Measurements from ENCODE around the gene GCK.

The GCK gene

DNA sequence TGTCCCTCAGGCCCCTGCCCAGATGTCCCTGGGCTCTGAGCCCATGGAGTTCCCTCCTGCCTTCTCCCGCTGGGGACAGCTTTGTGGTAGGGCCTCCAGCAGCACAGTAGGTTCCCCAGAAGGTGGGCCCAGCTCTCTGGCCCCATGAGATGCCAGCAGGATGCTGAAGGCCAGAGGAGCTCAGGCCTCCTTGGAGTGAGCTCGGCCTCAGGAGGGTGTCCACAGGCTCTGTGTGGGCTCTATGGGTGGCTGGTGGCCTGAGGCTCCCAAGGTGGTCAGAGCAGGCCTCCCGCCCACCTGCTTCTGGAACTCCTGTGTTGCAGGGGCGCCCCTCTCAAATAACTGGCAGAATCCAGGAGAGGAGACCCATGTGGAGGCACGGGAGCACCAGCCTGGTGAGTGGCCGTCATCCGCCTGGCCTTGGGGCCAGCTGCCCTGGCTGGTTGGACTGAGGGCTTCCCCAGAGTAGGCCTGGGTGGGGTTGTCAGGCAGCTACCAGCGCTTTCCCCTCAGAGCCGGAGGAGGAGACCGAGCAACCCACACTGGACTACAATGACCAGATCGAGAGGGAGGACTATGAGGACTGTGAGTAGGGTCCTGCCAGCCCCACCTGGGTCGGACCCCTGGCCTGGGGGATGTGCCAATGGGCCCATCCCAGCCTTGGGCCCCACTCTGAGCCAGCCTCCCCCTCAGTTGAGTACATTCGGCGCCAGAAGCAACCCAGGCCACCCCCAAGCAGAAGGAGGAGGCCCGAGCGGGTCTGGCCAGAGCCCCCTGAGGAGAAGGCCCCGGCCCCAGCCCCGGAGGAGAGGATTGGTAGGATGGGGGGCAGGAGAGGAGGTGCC lies 81.9 kb downstream of the GCK start:
- no peak overlapping the region for H3K4me3 ChIP-seq (ENCODE audit: low read length in 2 of 2)
- peak overlapping the region; percentile 11 for H3K27ac ChIP-seq (ENCODE audit: low read length)
- peaks cover 4 to 42% of the 10 kb centered on the region in 2 donors for H3K27me3 ChIP-seq (ENCODE audit: control insufficient read depth in 1 of 2, insufficient read depth in 2 of 2, low read length in 2 of 2)
- peaks cover 37% of the 10 kb centered on the region for H3K4me1 ChIP-seq (ENCODE audit: control insufficient read depth, insufficient read depth, low read length)
- no peaks in the 10 kb centered on the region for H3K9me3 ChIP-seq (ENCODE audit: control insufficient read depth in 2 of 2, low read length in 2 of 2)
- peaks cover 0 to 7% of the 10 kb centered on the region in 2 donors for H3K36me3 ChIP-seq (ENCODE audit: control insufficient read depth in 2 of 2, insufficient read depth in 2 of 2, low read length in 2 of 2)
- no peak overlapping the region for H3K9ac ChIP-seq (ENCODE audit: low read length in 2 of 2)

DNA sequence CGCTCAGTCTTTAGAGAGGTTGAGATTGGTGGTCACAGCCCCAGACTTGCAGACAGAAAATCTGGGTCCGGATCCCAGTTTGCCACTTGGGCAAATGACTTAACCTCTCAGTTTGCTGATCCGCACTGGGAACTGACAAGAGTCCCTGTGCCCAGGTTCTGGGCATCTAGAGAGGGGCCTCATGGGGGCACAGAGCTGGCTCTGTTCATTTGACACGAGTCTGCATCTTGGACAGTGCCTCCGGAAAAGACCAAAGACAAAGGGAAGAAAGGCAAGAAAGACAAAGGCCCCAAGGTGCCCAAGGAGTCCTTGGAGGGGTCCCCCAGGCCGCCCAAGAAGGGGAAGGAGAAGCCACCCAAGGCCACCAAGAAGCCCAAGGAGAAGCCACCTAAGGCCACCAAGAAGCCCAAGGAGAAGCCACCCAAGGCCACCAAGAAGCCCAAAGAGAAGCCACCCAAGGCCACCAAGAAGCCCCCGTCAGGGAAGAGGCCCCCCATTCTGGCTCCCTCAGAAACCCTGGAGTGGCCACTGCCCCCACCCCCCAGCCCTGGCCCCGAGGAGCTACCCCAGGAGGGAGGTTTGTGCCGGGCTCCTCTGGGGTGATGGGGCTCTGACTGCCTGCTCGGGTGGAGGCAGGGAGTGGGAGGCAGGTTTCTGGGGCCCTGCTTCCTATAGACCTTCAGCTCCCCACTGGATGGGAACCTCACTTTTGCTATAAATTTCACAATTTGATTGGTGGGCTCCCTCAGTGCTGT lies 82.8 kb downstream of the GCK start:
- peaks cover 4 to 42% of the 10 kb centered on the region in 2 donors for H3K27me3 ChIP-seq (ENCODE audit: control insufficient read depth in 1 of 2, insufficient read depth in 2 of 2, low read length in 2 of 2)
- H3K9me3 ChIP-seq (ENCODE audit: control insufficient read depth in 2 of 2, low read length in 2 of 2) = no peaks in the 10 kb centered on the region
- no peak overlapping the region for H3K4me3 ChIP-seq (ENCODE audit: low read length in 2 of 2)
- peak overlapping the region; percentile 11 for H3K27ac ChIP-seq (ENCODE audit: low read length)
- peaks cover 37% of the 10 kb centered on the region for H3K4me1 ChIP-seq (ENCODE audit: control insufficient read depth, insufficient read depth, low read length)
- H3K9ac ChIP-seq (ENCODE audit: low read length in 2 of 2) = peak overlapping the region in 1 of 2 donors; percentile 44
- H3K36me3 ChIP-seq (ENCODE audit: control insufficient read depth in 2 of 2, insufficient read depth in 2 of 2, low read length in 2 of 2) = peaks cover 0 to 7% of the 10 kb centered on the region in 2 donors

DNA sequence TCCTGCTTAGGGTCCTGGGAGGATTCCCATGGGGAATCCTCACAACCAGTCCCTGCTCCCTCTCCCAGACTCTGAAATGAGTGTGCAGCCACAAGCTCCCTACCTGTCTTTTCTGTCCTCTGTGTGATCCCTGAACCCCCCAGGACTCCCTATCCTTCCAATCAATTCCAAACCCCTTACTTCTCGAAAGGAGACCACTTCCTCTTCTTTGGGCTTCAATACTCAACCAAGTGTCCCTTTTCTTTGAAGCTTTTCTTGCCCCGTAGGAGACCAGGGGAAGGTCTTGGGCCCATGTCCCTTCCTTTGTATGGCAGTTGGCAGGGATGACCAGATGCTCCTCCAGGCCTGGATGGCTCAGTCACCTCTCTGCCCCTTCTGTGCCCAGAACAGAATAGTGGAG lies 83.4 kb downstream of the GCK start:
- Histone ChIP-seq H3K4me1 (ENCODE audit: control insufficient read depth, insufficient read depth, low read length) (peaks cover 37% of the 10 kb centered on the region), H3K9me3 (ENCODE audit: control insufficient read depth in 2 of 2, low read length in 2 of 2) (no peaks in the 10 kb centered on the region), H3K27me3 (ENCODE audit: control insufficient read depth in 1 of 2, insufficient read depth in 2 of 2, low read length in 2 of 2) (peaks cover 4 to 37% of the 10 kb centered on the region in 2 donors), H3K27ac (ENCODE audit: low read length) (peak overlapping the region; percentile 60), H3K9ac (ENCODE audit: low read length in 2 of 2) (peak overlapping the region; percentile 44 to 51), H3K36me3 (ENCODE audit: control insufficient read depth in 2 of 2, insufficient read depth in 2 of 2, low read length in 2 of 2) (peaks cover 0 to 5% of the 10 kb centered on the region in 2 donors), H3K4me3 (ENCODE audit: low read length in 2 of 2) (peak overlapping the region in 1 of 2 donors; percentile 72)

DNA sequence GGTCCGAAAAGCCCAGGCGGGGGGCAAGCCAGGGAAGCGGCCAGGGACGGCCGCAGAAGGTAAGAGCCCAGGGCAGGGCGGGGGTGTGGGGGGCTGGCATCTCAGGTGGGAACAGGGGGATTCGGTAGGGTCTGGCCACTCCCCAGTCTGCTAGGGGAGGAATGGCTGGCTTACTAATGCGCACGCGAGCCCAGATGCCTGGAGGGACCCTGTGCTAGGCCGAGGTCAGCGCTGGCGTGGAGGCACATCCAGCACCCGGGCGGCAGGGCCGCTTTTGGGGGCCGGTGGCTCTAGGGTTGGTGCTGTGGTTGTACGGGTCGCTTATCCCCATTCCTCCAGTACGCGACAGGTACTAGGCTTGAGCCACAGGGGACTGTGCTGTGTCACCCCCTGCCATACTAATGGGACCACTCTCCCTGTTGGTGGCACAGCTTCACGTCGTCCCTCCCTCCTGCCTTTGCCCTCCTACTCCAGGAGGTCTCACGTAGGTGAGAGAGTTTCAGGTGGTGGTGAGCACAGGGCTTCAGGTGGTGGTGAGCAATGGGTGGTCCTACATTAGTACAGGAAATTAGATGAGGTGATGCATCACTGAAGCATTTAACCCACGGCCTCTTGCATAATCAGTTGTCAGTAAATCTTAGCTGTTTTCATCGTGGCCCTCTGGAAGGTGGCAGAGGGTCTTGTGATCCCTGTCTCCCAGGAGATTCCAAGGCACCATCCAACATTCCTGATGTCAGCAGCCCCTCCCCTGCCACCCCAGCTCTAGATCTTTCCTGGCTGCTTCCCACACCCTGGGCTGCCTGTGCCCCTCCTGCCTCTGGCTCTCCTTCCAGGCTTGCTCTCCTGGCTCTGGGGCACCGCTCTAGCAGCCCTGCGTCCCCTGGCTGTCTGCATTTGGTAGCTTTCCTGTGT lies 84.1 kb downstream of the GCK start:
- Histone ChIP-seq H3K27ac (ENCODE audit: low read length) (peak overlapping the region; percentile 60), H3K27me3 (ENCODE audit: control insufficient read depth in 1 of 2, insufficient read depth in 2 of 2, low read length in 2 of 2) (peaks cover 3 to 32% of the 10 kb centered on the region in 2 donors), H3K9ac (ENCODE audit: low read length in 2 of 2) (peak overlapping the region; percentile 51 to 58), H3K36me3 (ENCODE audit: control insufficient read depth in 2 of 2, insufficient read depth in 2 of 2, low read length in 2 of 2) (peaks cover 0 to 3% of the 10 kb centered on the region in 2 donors), H3K9me3 (ENCODE audit: control insufficient read depth in 2 of 2, low read length in 2 of 2) (no peaks in the 10 kb centered on the region), H3K4me3 (ENCODE audit: low read length in 2 of 2) (peak overlapping the region; percentile 28 to 72), H3K4me1 (ENCODE audit: control insufficient read depth, insufficient read depth, low read length) (peaks cover 37% of the 10 kb centered on the region)

DNA sequence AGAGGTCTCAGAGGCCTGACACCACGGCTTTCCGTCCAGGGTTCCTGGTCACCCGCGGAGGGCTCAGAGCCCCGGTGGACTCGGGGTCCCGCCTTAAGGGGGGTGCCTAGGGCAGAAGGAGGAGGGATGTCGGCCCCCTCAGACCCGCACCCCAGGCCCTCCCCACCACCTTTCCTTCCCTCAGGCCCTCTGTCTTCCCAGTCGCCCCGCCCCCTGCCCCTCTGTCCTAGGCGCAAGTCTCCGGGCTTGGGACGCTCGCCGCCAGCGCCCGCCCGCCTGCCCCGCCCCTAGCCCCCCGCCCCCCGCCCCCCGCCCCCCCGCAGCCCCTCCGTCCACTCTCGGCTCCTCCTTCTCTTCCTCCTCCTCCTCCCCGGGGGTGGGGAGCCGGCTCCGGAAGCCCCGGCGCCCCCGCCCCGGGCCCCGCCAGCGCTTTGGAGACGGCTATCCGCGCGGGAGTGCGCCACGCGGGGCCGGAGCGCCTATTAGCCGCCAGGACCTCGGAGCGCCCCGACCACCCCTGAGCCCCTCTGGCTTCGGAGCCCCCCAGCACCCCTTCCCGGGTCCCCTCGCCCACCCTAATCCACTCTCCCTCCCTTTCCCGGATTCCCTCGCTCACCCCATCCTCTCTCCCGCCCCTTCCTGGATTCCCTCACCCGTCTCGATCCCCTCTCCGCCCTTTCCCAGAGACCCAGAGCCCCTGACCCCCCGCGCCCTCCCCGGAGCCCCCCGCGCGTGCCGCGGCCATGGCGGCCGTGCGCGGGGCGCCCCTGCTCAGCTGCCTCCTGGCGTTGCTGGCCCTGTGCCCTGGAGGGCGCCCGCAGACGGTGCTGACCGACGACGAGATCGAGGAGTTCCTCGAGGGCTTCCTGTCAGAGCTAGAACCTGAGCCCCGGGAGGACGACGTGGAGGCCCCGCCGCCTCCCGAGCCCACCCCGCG lies 85.0 kb downstream of the GCK start, which contains the start of gene AEBP1:
Gene AEBP1 (plus strand): TSS at position 423 of the 937 bp plus-strand sequence. CDS start 321 bp downstream, at position 744.
- Histone ChIP-seq H3K9ac (ENCODE audit: low read length in 2 of 2) (peak within 1 kb of the TSS; percentile 51 to 58), H3K9me3 (ENCODE audit: control insufficient read depth in 2 of 2, low read length in 2 of 2) (no peaks in the 10 kb centered on the region), H3K27ac (ENCODE audit: low read length) (peak within 1 kb of the TSS; percentile 60), H3K4me1 (ENCODE audit: control insufficient read depth, insufficient read depth, low read length) (peaks cover 37% of the 10 kb centered on the region), H3K4me3 (ENCODE audit: low read length in 2 of 2) (peak within 1 kb of the TSS; percentile 28 to 72), H3K36me3 (ENCODE audit: control insufficient read depth in 2 of 2, insufficient read depth in 2 of 2, low read length in 2 of 2) (peaks cover 0 to 3% of the 10 kb centered on the region in 2 donors), H3K27me3 (ENCODE audit: control insufficient read depth in 1 of 2, insufficient read depth in 2 of 2, low read length in 2 of 2) (peaks cover 2 to 28% of the 10 kb centered on the region in 2 donors)

DNA sequence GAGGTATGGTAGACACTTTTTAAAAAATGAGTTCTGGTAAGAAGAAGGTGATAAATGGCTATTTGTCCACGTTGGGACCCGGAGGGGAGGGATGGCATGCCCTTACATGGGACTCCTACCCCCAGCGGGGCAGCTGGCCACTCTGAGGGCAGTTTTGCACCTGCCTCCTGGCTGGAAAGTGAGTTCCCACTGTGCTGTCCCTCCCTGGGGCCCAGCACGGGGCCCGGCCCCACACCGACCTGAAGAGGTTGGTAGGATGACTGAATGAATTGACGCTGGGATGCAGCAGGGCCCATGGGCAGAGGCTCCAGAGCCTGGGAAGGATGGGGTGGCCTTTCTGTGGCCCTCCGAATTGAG lies 85.7 kb downstream of the GCK start:
- no peaks in the 10 kb centered on the region for H3K9me3 ChIP-seq (ENCODE audit: control insufficient read depth in 2 of 2, low read length in 2 of 2)
- peak overlapping the region; percentile 41 for H3K27ac ChIP-seq (ENCODE audit: low read length)
- H3K4me3 ChIP-seq (ENCODE audit: low read length in 2 of 2) = no peak overlapping the region
- H3K4me1 ChIP-seq (ENCODE audit: control insufficient read depth, insufficient read depth, low read length) = peaks cover 37% of the 10 kb centered on the region
- H3K27me3 ChIP-seq (ENCODE audit: control insufficient read depth in 1 of 2, insufficient read depth in 2 of 2, low read length in 2 of 2) = peaks cover 2 to 28% of the 10 kb centered on the region in 2 donors
- H3K36me3 ChIP-seq (ENCODE audit: control insufficient read depth in 2 of 2, insufficient read depth in 2 of 2, low read length in 2 of 2) = peaks cover 0 to 3% of the 10 kb centered on the region in 2 donors
- peak overlapping the region in 1 of 2 donors; percentile 5 for H3K9ac ChIP-seq (ENCODE audit: low read length in 2 of 2)

DNA sequence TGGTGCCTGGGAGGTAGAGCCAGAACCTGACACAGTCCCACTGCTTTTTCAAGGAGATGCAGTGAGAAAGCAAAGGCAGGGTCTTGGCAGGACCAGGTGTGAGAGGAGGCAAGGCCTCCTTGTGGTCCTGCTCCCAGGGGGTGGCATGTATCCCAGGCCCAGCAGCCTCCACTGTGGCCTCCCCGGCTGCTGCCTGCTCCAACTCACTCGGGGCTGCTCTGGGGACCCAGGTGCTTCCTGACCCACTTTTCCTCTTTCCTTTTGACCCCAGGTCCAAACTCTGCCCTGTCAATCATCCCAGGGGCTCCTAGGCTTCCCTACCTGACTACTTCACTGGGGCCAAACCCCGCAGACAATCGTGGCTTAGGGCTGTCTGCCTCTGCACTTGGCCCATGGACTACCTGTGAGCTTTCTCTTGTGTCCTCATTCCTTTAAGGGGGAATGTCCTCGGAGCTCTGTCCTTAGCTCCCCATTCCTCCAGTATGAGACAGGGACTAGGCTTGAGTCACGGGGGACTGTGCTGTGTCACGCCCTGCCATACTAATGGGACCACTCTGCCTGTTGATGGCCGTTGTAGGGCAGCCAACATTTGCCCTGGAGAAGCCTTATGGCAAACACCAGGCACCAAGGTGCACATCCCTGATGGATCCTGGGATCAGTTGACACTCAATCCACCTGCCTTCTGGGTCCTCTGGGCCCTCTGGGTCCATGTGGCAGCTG lies 86.2 kb downstream of the GCK start:
- peak overlapping the region in 1 of 2 donors; percentile 5 for H3K9ac ChIP-seq (ENCODE audit: low read length in 2 of 2)
- peak overlapping the region; percentile 41 for H3K27ac ChIP-seq (ENCODE audit: low read length)
- peaks cover 37% of the 10 kb centered on the region for H3K4me1 ChIP-seq (ENCODE audit: control insufficient read depth, insufficient read depth, low read length)
- peaks cover 0 to under 1% of the 10 kb centered on the region in 2 donors for H3K36me3 ChIP-seq (ENCODE audit: control insufficient read depth in 2 of 2, insufficient read depth in 2 of 2, low read length in 2 of 2)
- peaks cover 2 to 28% of the 10 kb centered on the region in 2 donors for H3K27me3 ChIP-seq (ENCODE audit: control insufficient read depth in 1 of 2, insufficient read depth in 2 of 2, low read length in 2 of 2)
- H3K4me3 ChIP-seq (ENCODE audit: low read length in 2 of 2) = no peak overlapping the region
- H3K9me3 ChIP-seq (ENCODE audit: control insufficient read depth in 2 of 2, low read length in 2 of 2) = no peaks in the 10 kb centered on the region

DNA sequence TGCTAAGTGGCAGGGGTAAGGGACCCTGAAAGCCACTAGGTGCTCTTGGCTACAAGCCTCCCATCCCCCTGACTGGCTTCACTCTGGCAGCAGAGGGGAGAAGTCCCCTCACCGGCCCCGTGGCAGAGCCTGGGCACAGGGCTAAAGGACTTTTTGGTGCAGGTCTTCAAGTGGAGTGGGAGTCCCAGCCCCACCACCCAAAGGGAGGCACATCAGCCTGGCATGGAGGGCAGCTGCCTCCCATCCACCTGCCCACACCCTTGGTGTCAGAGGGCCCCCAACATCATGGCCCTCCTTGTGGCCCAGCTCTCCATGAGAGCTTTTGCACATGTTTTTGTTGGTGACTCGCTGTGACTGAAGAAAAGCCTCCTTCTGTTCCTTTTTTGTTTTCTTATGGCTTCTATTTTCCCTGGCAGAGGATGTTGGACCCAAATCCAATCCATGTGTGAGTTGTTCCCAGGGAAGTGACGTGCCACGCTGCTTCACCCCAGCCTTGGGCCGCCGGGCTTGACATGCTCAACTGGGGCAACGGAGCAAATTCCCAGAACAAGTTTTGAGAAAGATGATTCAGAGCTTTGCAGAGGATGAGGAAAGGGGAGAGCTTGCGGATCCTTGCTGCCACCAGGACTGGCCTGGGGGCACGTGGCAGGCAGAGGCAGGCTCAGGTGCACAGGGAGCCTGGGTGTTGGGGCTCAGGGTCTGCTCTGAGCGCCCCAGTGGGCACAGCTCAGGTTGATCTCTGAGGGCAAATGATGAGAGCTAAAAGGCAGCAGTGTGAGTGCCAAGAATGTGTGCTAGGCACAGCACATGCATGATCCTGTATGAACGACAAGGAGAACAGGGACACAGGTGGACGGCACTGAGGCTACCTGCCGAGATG lies 87.0 kb downstream of the GCK start:
- no peak overlapping the region for H3K9ac ChIP-seq (ENCODE audit: low read length in 2 of 2)
- peaks cover 37% of the 10 kb centered on the region for H3K4me1 ChIP-seq (ENCODE audit: control insufficient read depth, insufficient read depth, low read length)
- H3K36me3 ChIP-seq (ENCODE audit: control insufficient read depth in 2 of 2, insufficient read depth in 2 of 2, low read length in 2 of 2) = no peaks in the 10 kb centered on the region
- no peak overlapping the region for H3K4me3 ChIP-seq (ENCODE audit: low read length in 2 of 2)
- H3K27ac ChIP-seq (ENCODE audit: low read length) = no peak overlapping the region
- no peaks in the 10 kb centered on the region for H3K9me3 ChIP-seq (ENCODE audit: control insufficient read depth in 2 of 2, low read length in 2 of 2)
- H3K27me3 ChIP-seq (ENCODE audit: control insufficient read depth in 1 of 2, insufficient read depth in 2 of 2, low read length in 2 of 2) = peaks cover 2 to 27% of the 10 kb centered on the region in 2 donors
